ENCODE data around the gene COX7C. TPM values are rescaled to one million over a fixed set of nuclear protein-coding genes. Genes with fewer than 3 reads are reported as not detected.
"Not testable (repeated sequence)": the region's sequence is repeated elsewhere in the genome, so short reads cannot be mapped to it uniquely, and the experiment has no call there.

Gene COX7C
- 617 and 741 TPM in 2 replicates for total RNA-seq (ENCODE audit: low replicate concordance)
- long read RNA-seq, transcript COX7C-205 (3 exons, 369 nt) = minor isoform, 21 of 258 reads
- long read RNA-seq, transcript COX7C-201 (3 exons, 666 nt) = major isoform, 234 of 258 reads
- long read RNA-seq, partial matches to known transcripts = 0 of 258 reads
- long read RNA-seq, other reads (novel, unspliced or antisense) = 3 of 258 reads

GRCh38 chr5:86617756-86618576 lies at the start of gene COX7C:
Gene COX7C (plus strand): TSS chr5:86617941. CDS start chr5:86618056, 115 bp downstream.
- DNase-seq (ENCODE audit: extremely low spot score, unreplicated experiment) = peak; percentile 88
- H3K4me3 Mint-ChIP-seq = peak within 1 kb of the TSS; percentile 99
- H3K27ac Mint-ChIP-seq = peak within 1 kb of the TSS; percentile 99
- H3K36me3 Mint-ChIP-seq = peaks cover 46% of the 10 kb centered on the region
- no peaks in the 10 kb centered on the region for H3K27me3 Mint-ChIP-seq
- peaks cover 10% of the 10 kb centered on the region for H3K4me1 Mint-ChIP-seq (ENCODE audit: unreplicated experiment)
- TF ChIP-seq CTCF (conservative IDR thresholded peaks at IDR 0.05) = no peak
- peaks cover 5% of the 10 kb centered on the region for H3K9me3 Mint-ChIP-seq

- not testable (repeated sequence) for H3K9me3 Mint-ChIP-seq, H3K27me3 Mint-ChIP-seq
These were observed 48.0 kb upstream of the COX7C start for GRCh38 chr5:86569522-86570426.

GRCh38 chr5:86570427-86571083 lies 47.2 kb upstream of the COX7C start:
- no peak for DNase-seq (ENCODE audit: extremely low spot score, unreplicated experiment)
- H3K4me1 Mint-ChIP-seq (ENCODE audit: unreplicated experiment) = peaks cover 8% of the 10 kb centered on the region
- no peaks in the 10 kb centered on the region for H3K27me3 Mint-ChIP-seq
- no peaks in the 10 kb centered on the region for H3K9me3 Mint-ChIP-seq
- H3K27ac Mint-ChIP-seq = no peak overlapping the region
- TF ChIP-seq CTCF (conservative IDR thresholded peaks at IDR 0.05) = no peak
- H3K36me3 Mint-ChIP-seq = peaks cover 3% of the 10 kb centered on the region
- no peak overlapping the region for H3K4me3 Mint-ChIP-seq

More at GRCh38 chr5:86569522-86570426, 48.0 kb upstream of the COX7C start:
- not testable (repeated sequence) for H3K36me3 Mint-ChIP-seq; H3K27ac Mint-ChIP-seq; H3K4me3 Mint-ChIP-seq; H3K4me1 Mint-ChIP-seq (ENCODE audit: unreplicated experiment); DNase-seq (ENCODE audit: extremely low spot score, unreplicated experiment)

GRCh38 chr5:86571109-86571508 lies 46.6 kb upstream of the COX7C start:
- H3K9me3 Mint-ChIP-seq; H3K36me3 Mint-ChIP-seq; H3K27me3 Mint-ChIP-seq; H3K4me1 Mint-ChIP-seq (ENCODE audit: unreplicated experiment); H3K27ac Mint-ChIP-seq; DNase-seq (ENCODE audit: extremely low spot score, unreplicated experiment); H3K4me3 Mint-ChIP-seq: not testable (repeated sequence)

- no peaks in the 10 kb centered on the region for H3K27me3 Mint-ChIP-seq
- H3K27ac Mint-ChIP-seq = no peak overlapping the region
- DNase-seq (ENCODE audit: extremely low spot score, unreplicated experiment) = no peak
- peaks cover 3% of the 10 kb centered on the region for H3K36me3 Mint-ChIP-seq
- H3K9me3 Mint-ChIP-seq = no peaks in the 10 kb centered on the region
- H3K4me3 Mint-ChIP-seq = no peak overlapping the region
- no peaks in the 10 kb centered on the region for H3K4me1 Mint-ChIP-seq (ENCODE audit: unreplicated experiment)
- TF ChIP-seq CTCF (conservative IDR thresholded peaks at IDR 0.05) = no peak
These were observed 44.8 kb upstream of the COX7C start for GRCh38 chr5:86572825-86573517.

- Mint-ChIP-seq H3K9me3 (no peaks in the 10 kb centered on the region), H3K36me3 (no peaks in the 10 kb centered on the region), H3K27me3 (no peaks in the 10 kb centered on the region), H3K4me1 (ENCODE audit: unreplicated experiment) (no peaks in the 10 kb centered on the region), H3K27ac (no peak overlapping the region), H3K4me3 (no peak overlapping the region)
- TF ChIP-seq CTCF (conservative IDR thresholded peaks at IDR 0.05) = no peak
- DNase-seq (ENCODE audit: extremely low spot score, unreplicated experiment) = no peak
These were observed 38.2 kb upstream of the COX7C start for GRCh38 chr5:86579502-86579901.
